GM12878 (cell line): ENCODE measurements around the gene DUOXA2. TPM values are rescaled to one million over a fixed set of nuclear protein-coding genes. Genes with fewer than 3 reads are reported as not detected.

Experiments
- ATAC-seq: fragments of 200-7000 bp; cut with Tn5 transposase; 3 replicates; pipeline ENCODE4 v1.9.1; 2020; ENCODE audit warnings: mild to moderate bottlenecking, moderate library complexity
- BruUV-seq: library from RNA; stranded (reverse); fragments of 400-500 nt; replicated peaks from 2 replicates; lab custom pipeline; 2021; lab: Mats Ljungman, UMichigan
- CTCF ChIA-PET: fragments of 300-600 bp; sonication (Branson Sonifier 250); formaldehyde crosslinking; extraction: SDS; loops from one replicate; lab custom pipeline; 2021; ENCODE audit warnings: inconsistent platforms; lab: Yijun Ruan, JAX
- POLR2A ChIA-PET: fragments of 350-600 bp; formaldehyde crosslinking; extraction: SDS; loops from one replicate; lab custom pipeline; 2021; ENCODE audit warnings: inconsistent platforms; lab: Charles Lee
- RAD21 ChIA-PET: fragments of 300-600 bp; sonication (Branson Sonifier 250); formaldehyde crosslinking; loops from one replicate; lab custom pipeline; 2023; ENCODE audit warnings: antibody characterized with exemption; ENCODE audit not compliant: unreplicated experiment; lab: Charles Lee
- SMC1A ChIA-PET: fragments of 300-600 bp; sonication (Branson Sonifier 250); formaldehyde crosslinking; loops from one replicate; lab custom pipeline; 2023; ENCODE audit not compliant: unreplicated experiment, uncharacterized antibody; lab: Charles Lee
- DNase-seq: peaks from one replicate; pipeline ENCODE4 v3.0.0-alpha.2; 2011; ENCODE audit warnings: low read depth, low spot score
- FAIRE-seq: peaks from 3 replicates; lab custom pipeline; 2011; peaks lifted over from hg19 to GRCh38; lab: Jason Lieb, UNC
- H2AFZ ChIP-seq: 2 replicates; pipeline ENCODE4 v1.6.0; 2011; ENCODE audit warnings: low read depth, low read length, control low read depth; ENCODE audit not compliant: control insufficient read depth
- H3K27ac ChIP-seq: 2 replicates; pipeline ENCODE4 v1.5.1; 2011; ENCODE audit warnings: control low read depth; ENCODE audit not compliant: control insufficient read depth, insufficient read depth
- H3K27me3 ChIP-seq, 2 experiments: replicated peaks in 1 of 2; 2 replicates each; pipeline versions ENCODE4 v1.6.0 to v1.6.1; 2011; ENCODE audit warnings: low read length in 1 of 2; ENCODE audit not compliant: control insufficient read depth in 2 of 2, insufficient read depth in 2 of 2
- H3K36me3 ChIP-seq, 2 experiments: 2 replicates each; pipeline ENCODE4 v1.5.1; 2011; ENCODE audit warnings: low read length in 1 of 2; ENCODE audit not compliant: control insufficient read depth in 2 of 2, insufficient read depth in 2 of 2
- H3K4me1 ChIP-seq: 2 replicates; pipeline ENCODE4 v1.6.1; 2011; ENCODE audit warnings: mild to moderate bottlenecking, low read length, moderate library complexity, mixed read lengths; ENCODE audit not compliant: control insufficient read depth, insufficient read depth
- H3K4me2 ChIP-seq: 2 replicates; pipeline ENCODE4 v1.6.0; 2011; ENCODE audit warnings: control low read depth; ENCODE audit not compliant: control insufficient read depth, insufficient read depth
- H3K4me3 ChIP-seq: fragments of 200-600 bp; sonication (generic); 2 replicates; pipeline ENCODE4 v1.5.1; 2016
- H3K79me2 ChIP-seq: 2 replicates; pipeline ENCODE4 v1.6.0; 2011; ENCODE audit warnings: low read length; ENCODE audit not compliant: control insufficient read depth, insufficient read depth
- H3K9ac ChIP-seq: 2 replicates; pipeline ENCODE4 v1.8.0; 2011; ENCODE audit warnings: low read length, control low read depth, mixed read lengths; ENCODE audit not compliant: control insufficient read depth, insufficient read depth
- H3K9me3 ChIP-seq: replicated peaks from 3 replicates; pipeline ENCODE4 v1.5.1; 2011; ENCODE audit warnings: mild to moderate bottlenecking, low read length; ENCODE audit not compliant: control insufficient read depth, insufficient read depth
- H4K20me1 ChIP-seq: 2 replicates; pipeline ENCODE4 v1.6.0; 2011; ENCODE audit not compliant: control insufficient read depth, insufficient read depth
- BRCA1 ChIP-seq: IDR thresholded peaks from 2 replicates; pipeline ENCODE4 v1.6.1; 2011; ENCODE audit warnings: low read depth, low read length, improper control_type of control experiment
- PAX5 ChIP-seq: IDR thresholded peaks from 2 replicates; pipeline ENCODE4 v1.6.1; 2011; ENCODE audit warnings: low read depth, low read length, borderline replicate concordance
- PML ChIP-seq: IDR thresholded peaks from 2 replicates; pipeline ENCODE4 v1.6.1; 2012; ENCODE audit warnings: low read length, inconsistent platforms
- POLR2AphosphoS2 ChIP-seq: IDR thresholded peaks from 2 replicates; pipeline ENCODE4 v1.6.1; 2011; ENCODE audit warnings: low read depth, mild to moderate bottlenecking, low read length, improper control_type of control experiment, moderate library complexity
- ZBED1 ChIP-seq: IDR thresholded peaks from 2 replicates; pipeline ENCODE4 v1.6.1; 2016; ENCODE audit warnings: borderline replicate concordance
- ZNF217 ChIP-seq: fragments of 450-650 bp; IDR thresholded peaks from 2 replicates; pipeline ENCODE4 v1.6.1; 2017; ENCODE audit warnings: antibody characterized with exemption, mild to moderate bottlenecking
- ZNF24 ChIP-seq: fragments of 450-650 bp; IDR thresholded peaks from 2 replicates; pipeline ENCODE4 v1.6.1; 2017; ENCODE audit warnings: antibody characterized with exemption, mild to moderate bottlenecking
- WGBS: methylation state at CpG from one replicate; pipeline ENCODE4 v1.1.6; 2016; ENCODE audit warnings: low lambda C conversion rate; ENCODE audit not compliant: insufficient replicate concordance, insufficient coverage; ENCODE audit errors: missing lambda C conversion rate; 5-methylcytosine and 5-hydroxymethylcytosine counted together
- in situ Hi-C: fragments of 300-500 bp; cut with MboI; formaldehyde crosslinking; loops from 9 replicates; pipeline ENCODE4 v1.14.3; 2018; ENCODE audit warnings: mixed read lengths
- intact Hi-C: fragments of 100-400 bp; cut with micrococcal nuclease; formaldehyde crosslinking; loops from one replicate; pipeline ENCODE4 v1.14.2; 2022; ENCODE audit not compliant: unreplicated experiment
- polyA plus RNA-seq, 11 experiments: library from polyadenylated mRNA; depleted of rRNA in 4 of 11; unstranded in 6 of 11; stranded (reverse) in 5 of 11; fragments of >200 nt; fragmentation: Nextera tagmentation in 4 of 11; fragmentation: Illumina TruSeq in 1 of 11; extraction: Ambion mirVana in 4 of 11; extraction: Trizol in 1 of 11; gene quantifications; 1 replicate in 1 of 11; 2 replicates in 10 of 11; pipeline versions ENCODE4 v1.2.1 to v1.2.3, GENCODE V29; 2011 to 2016; ENCODE audit warnings: inconsistent platforms in 2 of 11, missing spikeins in 2 of 11, low read depth in 1 of 11
- total RNA-seq, 4 experiments: library from RNA; depleted of rRNA in 3 of 4; stranded (reverse); fragments of >200 nt in 3 of 4; fragmentation: Illumina TruSeq in 1 of 4; extraction: Trizol in 1 of 4; gene quantifications; 2 replicates each; pipeline versions ENCODE4 v1.2.1 to v1.2.3, GENCODE V29; 2013 to 2021
- TF ChIP-seq, protein P1 (sequence below): IDR thresholded peaks from 2 replicates; pipeline ENCODE4 v1.6.1; 2012; ENCODE audit warnings: low read length, inconsistent platforms
- TF ChIP-seq, protein P2 (sequence below), 3 experiments: IDR thresholded peaks in 2 of 3; conservative IDR thresholded peaks in 1 of 3; 2 replicates each; pipeline ENCODE4 v1.5.1; 2011; ENCODE audit warnings: low read depth in 3 of 3, low read length in 3 of 3, mild to moderate bottlenecking in 3 of 3, control low read depth in 2 of 3, moderate library complexity in 2 of 3, inconsistent platforms in 1 of 3, mixed read lengths in 1 of 3; ENCODE audit not compliant: control insufficient read depth in 2 of 3, insufficient read depth in 1 of 3; ENCODE audit errors: extremely low read depth in 1 of 3
- TF ChIP-seq, protein P3 (sequence below): fragments of 450-650 bp; IDR thresholded peaks from 2 replicates; pipeline ENCODE4 v1.6.1; 2016; ENCODE audit warnings: mild to moderate bottlenecking

Gene DUOXA2
- total and polyA plus RNA-seq, 10 of the 15 experiments (the other 5 are each of a cell fraction or from before 2014, with no cell fraction given): not detected

DNA sequence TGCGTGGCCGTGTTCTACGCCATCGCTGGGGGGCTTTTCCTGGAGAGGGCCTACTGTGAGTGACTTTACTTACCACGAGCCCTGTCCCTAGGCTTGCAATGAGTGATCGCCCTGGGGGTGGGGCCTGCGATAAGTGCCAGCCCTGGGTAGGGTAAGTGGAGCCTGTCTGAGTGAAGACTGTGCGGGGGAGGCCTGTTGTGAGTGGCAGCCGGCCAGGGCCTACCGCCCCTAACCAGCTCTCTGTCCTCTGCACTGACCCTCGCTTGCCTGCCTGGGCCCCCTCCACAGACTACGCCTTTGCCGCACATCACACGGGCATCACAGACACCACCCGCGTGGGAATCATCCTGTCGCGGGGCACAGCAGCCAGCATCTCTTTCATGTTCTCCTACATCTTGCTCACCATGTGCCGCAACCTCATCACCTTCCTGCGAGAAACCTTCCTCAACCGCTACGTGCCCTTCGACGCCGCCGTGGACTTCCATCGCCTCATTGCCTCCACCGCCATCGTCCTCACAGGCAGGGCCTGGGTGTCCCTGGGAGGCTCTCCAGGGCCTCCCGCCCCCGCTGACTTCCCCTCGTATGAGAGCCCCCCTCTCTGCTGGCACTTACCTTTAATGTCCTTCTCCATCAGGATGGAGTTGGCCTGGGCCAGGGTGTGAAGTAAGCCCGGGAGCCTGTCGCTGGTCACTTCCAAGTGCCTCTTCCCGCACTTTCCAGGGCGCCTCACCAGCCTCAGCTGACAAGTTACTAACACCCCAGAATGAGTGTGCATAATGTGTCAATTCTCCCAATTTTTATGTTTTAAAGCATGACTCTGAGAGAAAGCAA, 38.1 kb downstream of the DUOXA2 start:
- Histone ChIP-seq H3K79me2 (no peaks in the 10 kb centered on the region), H3K9me3 (no peaks in the 10 kb centered on the region), H3K4me3 (no peak overlapping the region), H3K4me2 (no peak overlapping the region), H3K36me3 (no peaks in the 10 kb centered on the region), H3K4me1 (no peaks in the 10 kb centered on the region), H4K20me1 (no peaks in the 10 kb centered on the region), H3K9ac (no peak overlapping the region), H3K27ac (no peak overlapping the region), H2AFZ (no peak overlapping the region), H3K27me3 (no peaks in the 10 kb centered on the region)
- WGBS: 96% methylated on average over 36 of the region's 36 CpGs
- ChIA-PET POLR2A (no interaction called here), CTCF (no interaction called here), SMC1A (no interaction called here), RAD21 (no interaction called here)
- DNase-seq (no peak), ATAC-seq (no peak), FAIRE-seq (no peak)
- intact Hi-C loops (no loop called here), in situ Hi-C loops (no loop called here)
- TF ChIP-seq PML: no peak
- BruUV-seq: no TSS peak

DNA sequence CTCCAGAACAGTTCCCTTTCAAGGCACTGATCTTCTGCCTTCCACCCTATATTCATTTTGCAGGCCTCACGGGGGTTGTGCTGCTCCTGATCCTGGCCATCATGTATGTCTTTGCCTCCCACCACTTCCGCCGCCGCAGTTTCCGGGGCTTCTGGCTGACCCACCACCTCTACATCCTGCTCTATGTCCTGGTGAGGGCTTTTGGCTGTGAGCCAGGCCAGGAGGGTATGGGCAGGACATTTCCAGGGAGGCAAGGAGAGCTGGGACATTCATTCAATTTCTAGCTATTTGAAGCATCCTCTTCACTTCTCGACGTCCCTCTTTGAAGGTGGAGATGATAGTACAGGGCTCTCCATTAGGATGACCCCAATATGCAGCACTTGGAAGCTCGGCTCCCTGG, 41.6 kb downstream of the DUOXA2 start:
- RAD21 ChIA-PET: no interaction called here
- FAIRE-seq (no peak), DNase-seq (no peak), ATAC-seq (no peak)
- Histone ChIP-seq H3K4me1 (no peaks in the 10 kb centered on the region), H2AFZ (no peak overlapping the region), H3K27me3 (no peaks in the 10 kb centered on the region), H3K4me2 (no peak overlapping the region), H3K4me3 (no peak overlapping the region), H3K27ac (no peak overlapping the region), H3K36me3 (no peaks in the 10 kb centered on the region), H3K9me3 (no peaks in the 10 kb centered on the region), H4K20me1 (no peaks in the 10 kb centered on the region), H3K79me2 (no peaks in the 10 kb centered on the region), H3K9ac (no peak overlapping the region)
- intact Hi-C loops (no loop called here), in situ Hi-C loops (no loop called here)
- SMC1A ChIA-PET: interaction anchor here (0.7 to 0.9 kb wide), 2 partner anchors 49 to 121 kb away, joined by 3 read pairs; no protein-coding TSS in a partner anchor
- CTCF ChIA-PET: interaction anchor here (0.8 to 1.7 kb wide), 5 partner anchors 14 to 189 kb away, joined by 3 to 6 read pairs (median 5); no protein-coding TSS in a partner anchor
- BruUV-seq: no TSS peak
- 77% methylated on average over 8 of the region's 8 CpGs for WGBS
- TF ChIP-seq, protein P1, sequence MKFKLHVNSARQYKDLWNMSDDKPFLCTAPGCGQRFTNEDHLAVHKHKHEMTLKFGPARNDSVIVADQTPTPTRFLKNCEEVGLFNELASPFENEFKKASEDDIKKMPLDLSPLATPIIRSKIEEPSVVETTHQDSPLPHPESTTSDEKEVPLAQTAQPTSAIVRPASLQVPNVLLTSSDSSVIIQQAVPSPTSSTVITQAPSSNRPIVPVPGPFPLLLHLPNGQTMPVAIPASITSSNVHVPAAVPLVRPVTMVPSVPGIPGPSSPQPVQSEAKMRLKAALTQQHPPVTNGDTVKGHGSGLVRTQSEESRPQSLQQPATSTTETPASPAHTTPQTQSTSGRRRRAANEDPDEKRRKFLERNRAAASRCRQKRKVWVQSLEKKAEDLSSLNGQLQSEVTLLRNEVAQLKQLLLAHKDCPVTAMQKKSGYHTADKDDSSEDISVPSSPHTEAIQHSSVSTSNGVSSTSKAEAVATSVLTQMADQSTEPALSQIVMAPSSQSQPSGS: no peak
- TF ChIP-seq PAX5 (no peak), ZBED1 (no peak), POLR2AphosphoS2 (no peak), ZNF24 (no peak), BRCA1 (no peak), ZNF217 (no peak)
- TF ChIP-seq, protein P2, sequence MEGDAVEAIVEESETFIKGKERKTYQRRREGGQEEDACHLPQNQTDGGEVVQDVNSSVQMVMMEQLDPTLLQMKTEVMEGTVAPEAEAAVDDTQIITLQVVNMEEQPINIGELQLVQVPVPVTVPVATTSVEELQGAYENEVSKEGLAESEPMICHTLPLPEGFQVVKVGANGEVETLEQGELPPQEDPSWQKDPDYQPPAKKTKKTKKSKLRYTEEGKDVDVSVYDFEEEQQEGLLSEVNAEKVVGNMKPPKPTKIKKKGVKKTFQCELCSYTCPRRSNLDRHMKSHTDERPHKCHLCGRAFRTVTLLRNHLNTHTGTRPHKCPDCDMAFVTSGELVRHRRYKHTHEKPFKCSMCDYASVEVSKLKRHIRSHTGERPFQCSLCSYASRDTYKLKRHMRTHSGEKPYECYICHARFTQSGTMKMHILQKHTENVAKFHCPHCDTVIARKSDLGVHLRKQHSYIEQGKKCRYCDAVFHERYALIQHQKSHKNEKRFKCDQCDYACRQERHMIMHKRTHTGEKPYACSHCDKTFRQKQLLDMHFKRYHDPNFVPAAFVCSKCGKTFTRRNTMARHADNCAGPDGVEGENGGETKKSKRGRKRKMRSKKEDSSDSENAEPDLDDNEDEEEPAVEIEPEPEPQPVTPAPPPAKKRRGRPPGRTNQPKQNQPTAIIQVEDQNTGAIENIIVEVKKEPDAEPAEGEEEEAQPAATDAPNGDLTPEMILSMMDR (IDR thresholded peaks at IDR 0.05 in 2 of 3, conservative IDR thresholded peaks at IDR 0.05 in 1 of 3; ENCODE audit: control insufficient read depth in 2 of 3, extremely low read depth in 1 of 3, insufficient read depth in 1 of 3, low read depth in 3 of 3, low read length in 3 of 3): no peak
- TF ChIP-seq, protein P3, sequence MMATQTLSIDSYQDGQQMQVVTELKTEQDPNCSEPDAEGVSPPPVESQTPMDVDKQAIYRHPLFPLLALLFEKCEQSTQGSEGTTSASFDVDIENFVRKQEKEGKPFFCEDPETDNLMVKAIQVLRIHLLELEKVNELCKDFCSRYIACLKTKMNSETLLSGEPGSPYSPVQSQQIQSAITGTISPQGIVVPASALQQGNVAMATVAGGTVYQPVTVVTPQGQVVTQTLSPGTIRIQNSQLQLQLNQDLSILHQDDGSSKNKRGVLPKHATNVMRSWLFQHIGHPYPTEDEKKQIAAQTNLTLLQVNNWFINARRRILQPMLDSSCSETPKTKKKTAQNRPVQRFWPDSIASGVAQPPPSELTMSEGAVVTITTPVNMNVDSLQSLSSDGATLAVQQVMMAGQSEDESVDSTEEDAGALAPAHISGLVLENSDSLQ: no peak
- POLR2A ChIA-PET: no interaction called here
